NB4 (cell line): ENCODE results near the gene OSR1.

ENCODE experiments used
- MAX ChIP-seq: IDR thresholded peaks from 2 replicates; pipeline ENCODE4 v1.6.1; 2011; ENCODE audit warnings: low read depth, low read length
- MYC ChIP-seq: IDR thresholded peaks from 2 replicates; pipeline ENCODE4 v1.6.1; 2011; ENCODE audit warnings: low read depth, low read length
- POLR2A ChIP-seq: IDR thresholded peaks from 2 replicates; pipeline ENCODE4 v1.6.1; 2011; ENCODE audit warnings: mild to moderate bottlenecking; ENCODE audit not compliant: insufficient read length; ENCODE audit errors: extremely low read depth
- TF ChIP-seq, protein P1 (sequence below): IDR thresholded peaks from one replicate; pipeline ENCODE4 v1.5.1; 2012; ENCODE audit warnings: low read depth, low read length

DNA sequence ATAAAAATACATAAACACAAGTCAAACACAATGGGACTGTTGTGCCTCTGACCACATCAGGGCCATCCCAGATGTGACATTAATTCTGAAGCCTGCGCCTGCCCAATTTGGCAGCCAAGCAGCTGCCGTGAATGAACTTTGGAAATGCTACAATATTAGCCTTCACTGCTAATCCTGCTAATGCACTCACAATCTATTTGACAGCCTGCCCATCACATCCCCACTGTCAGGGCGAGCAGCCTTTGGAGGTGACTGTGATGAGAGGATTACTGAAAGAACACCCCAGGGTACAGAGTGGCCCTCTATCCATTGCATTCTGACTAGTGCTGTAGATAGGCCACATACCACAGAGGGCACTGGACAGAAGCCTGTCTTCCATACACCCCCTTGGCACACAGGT, 21.6 kb downstream of the OSR1 start:
- TF ChIP-seq POLR2A = no peak
- TF ChIP-seq, protein P1, sequence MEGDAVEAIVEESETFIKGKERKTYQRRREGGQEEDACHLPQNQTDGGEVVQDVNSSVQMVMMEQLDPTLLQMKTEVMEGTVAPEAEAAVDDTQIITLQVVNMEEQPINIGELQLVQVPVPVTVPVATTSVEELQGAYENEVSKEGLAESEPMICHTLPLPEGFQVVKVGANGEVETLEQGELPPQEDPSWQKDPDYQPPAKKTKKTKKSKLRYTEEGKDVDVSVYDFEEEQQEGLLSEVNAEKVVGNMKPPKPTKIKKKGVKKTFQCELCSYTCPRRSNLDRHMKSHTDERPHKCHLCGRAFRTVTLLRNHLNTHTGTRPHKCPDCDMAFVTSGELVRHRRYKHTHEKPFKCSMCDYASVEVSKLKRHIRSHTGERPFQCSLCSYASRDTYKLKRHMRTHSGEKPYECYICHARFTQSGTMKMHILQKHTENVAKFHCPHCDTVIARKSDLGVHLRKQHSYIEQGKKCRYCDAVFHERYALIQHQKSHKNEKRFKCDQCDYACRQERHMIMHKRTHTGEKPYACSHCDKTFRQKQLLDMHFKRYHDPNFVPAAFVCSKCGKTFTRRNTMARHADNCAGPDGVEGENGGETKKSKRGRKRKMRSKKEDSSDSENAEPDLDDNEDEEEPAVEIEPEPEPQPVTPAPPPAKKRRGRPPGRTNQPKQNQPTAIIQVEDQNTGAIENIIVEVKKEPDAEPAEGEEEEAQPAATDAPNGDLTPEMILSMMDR = no peak
- TF ChIP-seq MAX = no peak
- no peak for TF ChIP-seq MYC
